CD4-positive, alpha-beta T cell treated with Interferon alpha-2 for 1 hour (primary cell): ENCODE results near the gene KDM5C.
A peak's percentile ranks its signal among the peaks of the same experiment; 100 is the strongest.

Source experiments
- DNase-seq, 2 donors: peaks; one replicate each; pipeline ENCODE4 v3.0.0-alpha.2; 2020 to 2022

KDM5C gene

DNA sequence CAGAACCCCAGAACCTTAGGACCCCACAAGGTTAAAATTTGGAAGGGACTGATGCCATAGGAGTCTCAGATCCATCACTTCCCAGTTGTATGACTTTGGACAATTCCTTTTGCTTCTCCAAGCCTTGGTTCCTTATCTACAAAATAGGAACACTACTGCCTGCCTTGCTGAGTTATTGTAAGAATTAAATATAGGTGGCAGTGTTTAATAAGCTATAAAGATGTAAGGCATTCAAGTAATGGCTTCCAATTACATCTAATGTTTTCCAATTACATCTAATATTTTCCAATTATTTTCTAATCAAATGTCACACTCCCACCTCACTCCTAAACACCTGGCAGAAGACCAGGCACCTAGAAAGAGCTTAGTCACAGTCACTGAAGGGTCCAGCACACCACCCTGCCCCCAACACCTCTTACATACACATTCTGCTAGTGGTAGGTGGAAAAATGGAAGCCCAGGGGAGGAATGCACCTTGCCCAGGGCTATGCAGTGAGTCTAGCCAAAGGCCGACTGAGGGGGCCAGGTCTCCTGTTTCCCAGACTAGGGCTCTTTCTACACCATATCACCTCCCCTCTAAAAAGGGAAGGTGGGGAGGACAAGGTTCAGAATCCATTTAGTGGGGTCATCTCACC, 24.5 kb upstream of the KDM5C start:
- DNase-seq: no peak

DNA sequence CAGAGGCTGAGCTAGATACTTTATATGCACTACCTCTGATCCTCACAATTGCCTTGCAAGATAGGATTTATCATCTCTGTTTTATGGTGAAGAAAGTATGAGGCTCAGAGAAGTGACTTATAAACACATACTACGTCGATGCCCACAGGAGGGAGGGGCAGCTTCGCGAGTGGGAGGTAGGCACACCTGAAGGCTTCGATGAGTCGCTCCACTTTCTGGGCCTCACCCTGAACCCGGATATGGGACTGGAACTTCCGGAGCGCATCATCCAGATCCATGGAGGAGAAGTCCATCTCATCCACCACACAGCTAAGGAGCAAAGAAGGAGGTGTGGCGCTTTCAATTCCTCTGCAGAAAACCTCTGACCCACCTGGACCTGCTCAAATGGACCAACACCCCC, 22.9 kb upstream of the KDM5C start:
- no peak for DNase-seq

DNA sequence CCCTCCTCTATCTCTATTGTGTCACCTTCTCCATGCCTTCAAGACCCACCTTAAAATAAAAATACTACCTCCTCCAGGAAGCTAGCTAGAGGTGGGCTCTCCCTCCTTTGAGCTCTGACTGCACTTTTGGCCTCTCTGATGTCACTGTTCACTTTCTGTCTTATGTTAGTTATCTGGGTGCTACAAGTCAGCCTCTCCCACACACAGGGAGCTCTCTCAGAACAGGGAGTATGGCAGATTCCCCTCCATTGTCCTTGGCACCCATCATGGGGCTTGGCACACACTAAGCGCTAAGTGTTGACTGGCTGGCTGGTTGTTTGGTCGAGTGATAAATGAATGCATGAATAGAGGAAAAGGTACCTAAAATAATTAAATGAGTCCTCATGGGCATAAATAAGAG, 21.2 kb upstream of the KDM5C start:
- no peak for DNase-seq

DNA sequence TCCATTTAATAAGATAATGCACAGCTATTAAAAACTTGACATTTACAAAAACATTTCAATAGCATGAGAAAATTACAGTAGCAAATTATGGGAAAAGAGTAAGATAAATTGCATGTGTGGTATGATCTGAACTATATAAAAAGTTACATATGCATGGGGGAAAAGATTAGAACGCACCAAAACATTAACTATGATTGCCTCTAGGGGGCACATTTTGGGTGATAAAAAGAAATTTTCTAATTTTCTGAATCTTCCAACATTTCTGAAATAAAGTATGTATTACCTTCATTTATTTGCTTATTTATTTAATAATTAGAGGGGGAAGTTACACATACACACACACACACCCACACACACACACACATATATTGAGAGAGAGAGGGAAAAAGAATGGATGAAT, 19.6 kb upstream of the KDM5C start:
- DNase-seq: no peak

DNA sequence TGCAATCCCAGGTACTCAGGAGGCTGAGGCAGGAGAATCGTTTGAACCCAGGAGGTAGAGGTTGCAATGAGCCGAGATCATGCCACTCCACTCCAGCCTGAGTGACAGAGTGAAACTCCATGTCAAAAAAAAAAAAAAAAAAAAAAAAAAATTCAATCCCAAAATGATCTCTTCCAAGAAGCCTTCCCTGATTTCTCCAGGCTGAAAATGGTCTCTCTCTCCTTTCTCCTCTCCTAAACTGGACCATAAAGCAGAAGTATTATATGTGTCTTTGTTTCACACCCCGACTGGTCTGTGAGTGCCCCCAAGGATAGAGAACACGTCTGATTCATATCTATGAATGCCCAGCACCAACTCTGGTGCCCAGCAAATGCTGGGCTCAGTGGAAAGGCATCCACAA, 17.3 kb upstream of the KDM5C start:
- no peak for DNase-seq

DNA sequence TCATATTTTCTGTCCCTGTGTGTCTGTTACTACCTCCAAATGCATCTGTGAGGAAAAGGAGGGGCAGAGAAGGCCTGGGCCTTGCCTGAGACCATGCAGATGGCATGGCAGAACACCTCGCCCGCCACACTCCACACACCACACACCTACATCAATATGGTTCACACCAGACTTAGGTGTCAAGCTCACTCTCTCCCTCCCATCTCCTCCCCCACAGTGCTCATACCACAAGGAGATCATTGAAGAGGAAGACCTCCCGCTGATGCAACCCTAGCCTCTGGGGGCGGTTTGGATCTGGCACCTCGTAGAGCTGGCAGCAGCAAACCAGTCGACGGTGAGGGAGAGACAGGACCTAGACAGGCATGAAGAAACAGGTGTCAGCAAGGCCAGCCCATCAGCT, 16.6 kb upstream of the KDM5C start:
- no peak for DNase-seq

DNA sequence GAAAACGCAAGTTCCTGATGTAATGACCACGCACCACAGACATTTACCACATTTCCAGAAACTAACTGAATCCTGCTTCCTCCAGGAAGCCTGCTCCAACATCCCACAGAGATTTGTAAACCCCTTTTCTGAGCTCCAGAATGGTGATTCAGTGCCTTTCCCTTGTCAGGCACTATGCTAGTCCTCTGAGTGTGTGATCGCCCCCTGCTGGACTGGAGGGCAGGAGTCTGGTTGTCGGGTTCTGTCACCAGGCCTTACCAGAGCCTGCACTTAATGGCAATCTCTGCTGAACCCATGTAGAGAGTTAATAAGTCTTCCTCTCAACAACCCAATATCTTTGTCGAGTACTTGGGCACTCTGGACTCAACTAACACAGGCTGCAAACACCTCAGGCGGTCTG, 14.5 kb upstream of the KDM5C start:
- DNase-seq: peak in 1 of 2 donors; percentile 12

DNA sequence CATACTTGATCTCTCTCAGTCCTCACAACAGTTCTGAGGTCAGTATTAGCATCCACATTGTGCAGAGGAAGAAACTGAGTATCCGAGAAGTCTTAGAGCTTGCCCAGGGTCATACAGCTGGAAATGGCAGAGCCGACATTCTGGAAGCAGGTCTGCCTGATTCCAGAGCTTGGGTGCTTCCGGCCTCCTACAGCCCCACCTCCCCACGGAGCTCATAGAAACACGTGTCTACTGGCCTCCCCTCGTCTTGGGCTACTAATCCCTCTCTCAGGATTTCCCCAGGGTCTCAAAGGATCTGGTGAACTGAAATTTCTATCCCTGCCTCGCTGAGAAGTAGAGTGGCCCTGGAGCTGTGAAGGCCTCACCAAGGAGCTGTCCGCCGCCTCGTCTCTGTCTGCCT, 12.0 kb upstream of the KDM5C start:
- no peak for DNase-seq

DNA sequence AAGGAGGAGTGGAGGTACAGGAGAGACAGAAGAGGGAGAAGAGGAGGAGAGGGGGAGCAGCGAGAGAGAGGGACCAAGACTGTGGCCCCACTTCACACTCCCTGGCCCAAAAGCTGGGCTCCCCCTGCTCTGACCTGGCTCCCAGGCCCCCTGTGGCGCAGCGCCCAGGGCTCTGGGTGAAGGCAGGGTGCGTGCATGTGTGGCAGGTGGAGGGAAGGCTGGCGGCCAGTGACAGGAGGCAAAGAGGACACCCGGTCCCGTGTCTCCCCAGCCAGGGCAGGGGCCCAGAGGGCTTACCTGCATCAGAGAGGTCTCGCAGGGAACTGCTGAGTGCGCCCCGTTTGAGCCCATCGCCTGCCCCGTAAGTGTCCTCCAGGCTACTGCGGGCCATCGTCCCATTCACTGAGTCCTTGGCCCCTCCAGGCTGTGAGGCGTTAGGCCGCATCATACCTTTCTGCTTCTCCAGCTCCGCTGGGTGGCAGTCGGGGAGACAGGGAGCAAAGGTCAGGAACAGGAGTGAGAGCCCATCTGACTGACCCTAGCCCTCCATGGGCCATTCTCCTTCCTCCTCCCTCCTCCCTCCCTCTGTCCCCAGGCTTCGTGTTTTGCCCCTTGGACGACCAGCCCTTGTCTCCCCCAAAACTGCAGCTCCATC, 11.1 kb upstream of the KDM5C start:
- DNase-seq: no peak

DNA sequence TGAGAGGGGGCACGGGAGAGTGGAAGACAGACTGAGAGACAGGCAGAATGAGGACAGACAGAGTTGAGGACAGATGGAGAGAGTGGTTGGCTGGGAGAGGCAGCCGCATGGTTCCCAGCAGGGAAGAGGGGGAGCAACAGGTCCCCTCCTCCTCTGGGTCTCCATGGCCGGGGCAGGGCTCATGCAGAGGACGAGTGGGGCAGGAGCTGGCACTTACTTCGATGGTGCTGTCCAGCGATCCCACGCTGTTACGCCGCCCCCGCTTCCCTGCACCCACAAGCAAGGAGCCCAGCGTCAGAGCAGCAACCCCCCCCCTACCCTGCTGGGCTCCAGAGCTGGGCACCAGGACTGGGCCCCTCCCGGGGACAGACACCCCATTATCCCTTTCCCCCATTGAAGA, 10.6 kb upstream of the KDM5C start:
- no peak for DNase-seq

DNA sequence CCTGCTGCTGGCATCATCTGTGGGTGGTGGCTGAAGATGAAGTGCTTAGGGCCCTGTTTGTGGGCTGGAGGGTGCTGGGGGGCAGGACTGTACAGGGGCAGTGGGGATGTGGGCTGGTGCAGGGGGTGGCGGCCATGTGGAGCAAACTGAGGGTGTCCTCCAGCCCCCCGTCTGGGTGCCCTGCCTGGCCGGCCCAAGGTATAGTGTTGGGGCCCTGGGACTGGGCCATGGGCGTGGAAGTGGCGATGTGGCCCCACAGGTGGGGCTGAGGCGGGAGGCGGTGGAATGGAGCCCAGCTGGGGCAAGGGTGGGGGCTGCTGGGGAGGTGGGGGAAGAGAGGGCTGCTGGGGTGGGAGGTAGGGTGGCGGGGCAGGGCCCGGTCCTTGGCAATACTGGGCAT, 9.5 kb upstream of the KDM5C start:
- no peak for DNase-seq

DNA sequence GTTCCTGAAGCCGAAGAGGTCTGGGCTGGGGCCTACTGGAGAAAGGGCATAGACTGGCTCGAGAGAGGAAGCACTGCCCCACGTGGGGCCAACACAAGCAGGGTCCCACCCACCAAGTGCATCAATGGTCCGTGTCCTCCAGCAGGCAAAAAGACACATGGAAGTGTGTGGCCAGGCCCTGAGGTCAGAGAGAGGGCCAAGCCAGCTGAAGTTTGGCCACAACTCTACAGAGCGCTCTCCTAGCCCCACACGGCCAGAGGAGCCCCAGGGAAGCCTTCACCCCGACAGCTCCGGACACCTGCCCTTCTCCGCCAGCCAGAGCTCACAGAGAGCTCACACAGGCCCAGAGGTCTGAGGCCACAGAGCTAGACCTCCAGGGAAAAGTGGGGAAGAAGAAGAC, 8.5 kb upstream of the KDM5C start:
- DNase-seq: no peak

DNA sequence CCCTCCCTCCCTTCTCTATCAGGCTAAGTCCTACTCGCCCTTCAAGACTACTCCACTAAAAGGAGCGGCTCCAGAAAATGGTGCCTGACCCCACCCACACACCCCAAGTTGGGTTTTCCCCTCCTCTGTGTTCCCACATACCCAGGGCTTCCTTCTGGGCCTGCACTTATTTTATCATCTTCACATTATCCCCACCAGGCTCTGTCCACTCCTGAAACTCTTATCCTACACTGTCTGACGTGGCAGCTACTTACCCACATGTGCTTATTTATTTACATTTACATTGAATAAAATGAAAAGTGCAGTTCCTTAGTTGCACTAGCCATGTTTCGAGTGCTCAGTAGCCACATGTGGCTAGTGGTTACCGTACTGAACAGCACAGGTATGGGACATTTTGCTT, 5.1 kb upstream of the KDM5C start:
- DNase-seq: no peak

DNA sequence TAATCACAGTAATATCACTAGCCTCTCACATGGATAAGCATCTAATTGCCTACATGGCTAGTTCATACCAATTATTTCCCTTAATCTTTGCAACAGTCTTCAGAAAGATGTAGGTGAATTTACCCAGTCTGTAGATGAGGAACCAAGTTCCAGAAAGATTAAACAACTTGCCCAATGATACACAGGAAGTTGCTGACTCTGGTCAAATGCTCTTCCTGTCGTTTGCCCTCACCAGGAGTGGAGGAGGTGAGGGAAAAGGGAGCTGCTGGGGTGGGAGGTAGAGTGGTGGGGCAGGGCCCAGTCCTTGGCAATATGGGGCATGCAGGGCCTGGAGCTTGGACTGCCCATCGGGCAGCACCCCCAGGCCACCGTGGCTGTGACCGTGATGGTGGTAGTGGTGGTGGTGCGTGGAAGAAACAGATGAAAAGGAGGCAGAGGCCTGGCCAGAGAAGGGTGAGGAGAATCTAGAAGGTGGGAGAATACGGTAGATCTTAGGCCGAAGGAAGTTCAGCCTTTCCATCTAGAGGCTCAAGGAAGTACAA, 2.3 kb upstream of the KDM5C start:
- DNase-seq: no peak

DNA sequence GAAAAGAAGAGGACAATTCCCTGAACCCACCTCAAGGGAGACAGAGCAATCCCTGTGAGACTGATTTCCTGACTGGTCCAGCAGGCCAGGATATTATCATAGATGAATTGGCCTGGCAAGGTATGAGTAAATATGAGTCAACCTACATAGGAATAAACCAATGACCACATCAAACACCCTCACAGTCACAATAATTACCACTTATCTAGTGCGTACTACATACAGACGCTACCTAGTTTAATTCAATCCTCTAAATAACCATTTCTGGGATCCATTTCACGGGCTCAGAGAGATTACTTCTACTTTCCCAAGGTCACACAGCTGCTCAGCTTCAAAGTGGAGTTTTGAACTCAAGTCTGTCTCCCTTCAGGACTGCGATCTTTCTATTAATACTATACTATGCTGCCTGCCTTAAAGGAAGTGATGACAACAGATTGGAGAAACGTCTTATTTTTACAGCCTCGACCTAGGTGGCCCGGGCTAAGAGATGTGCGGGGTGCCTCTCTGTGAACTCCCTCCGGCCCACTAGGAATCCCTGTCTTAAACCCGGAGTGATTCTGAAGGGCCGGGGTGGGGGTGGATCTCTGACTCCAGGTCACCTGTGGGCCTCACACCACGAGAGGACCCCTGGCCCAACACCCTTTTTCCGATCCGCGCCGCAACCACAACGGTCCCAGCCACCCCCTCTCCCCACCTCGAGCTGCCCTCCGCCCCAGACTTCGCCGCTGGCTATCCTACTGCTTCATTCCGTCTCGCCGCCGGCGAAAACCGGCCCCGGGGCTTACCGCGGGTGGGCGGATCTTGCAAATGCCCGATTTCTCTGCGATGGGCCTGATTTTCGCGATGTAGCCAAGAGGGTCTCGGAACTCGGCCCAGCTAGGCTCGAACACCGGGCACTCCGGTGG, 800 bp downstream of the KDM5C start:
- DNase-seq: peak; percentile 10 to 42

DNA sequence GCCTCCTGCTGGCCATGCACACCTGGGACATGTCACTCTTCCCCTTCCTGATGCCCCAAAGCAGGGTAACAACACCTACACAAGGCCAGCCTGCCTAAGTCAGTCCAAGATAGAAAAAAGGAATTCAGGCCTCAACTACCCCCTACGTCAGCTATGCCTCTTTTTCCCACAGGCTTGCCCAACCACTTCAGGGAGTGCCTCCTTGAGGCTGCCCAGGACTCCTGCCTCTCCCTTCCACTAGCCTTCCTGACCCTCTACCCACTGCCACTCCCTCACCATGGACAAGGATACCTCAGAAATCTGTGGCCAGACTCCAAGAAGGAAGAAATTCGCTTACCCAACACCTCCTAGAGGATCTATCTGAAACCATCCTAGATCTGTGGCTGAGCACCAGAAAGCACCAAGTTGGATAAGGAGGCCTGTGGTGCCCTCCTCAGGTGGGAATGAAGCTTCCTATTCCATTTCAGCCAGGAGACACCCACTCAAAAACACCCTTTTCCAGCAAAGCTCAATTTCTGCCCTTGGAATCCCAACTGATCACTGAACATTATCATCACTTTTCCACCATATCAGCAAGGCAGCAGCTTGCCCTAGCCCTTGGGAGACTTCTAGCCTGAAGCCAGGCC, 1.8 kb downstream of the KDM5C start:
- no peak for DNase-seq

DNA sequence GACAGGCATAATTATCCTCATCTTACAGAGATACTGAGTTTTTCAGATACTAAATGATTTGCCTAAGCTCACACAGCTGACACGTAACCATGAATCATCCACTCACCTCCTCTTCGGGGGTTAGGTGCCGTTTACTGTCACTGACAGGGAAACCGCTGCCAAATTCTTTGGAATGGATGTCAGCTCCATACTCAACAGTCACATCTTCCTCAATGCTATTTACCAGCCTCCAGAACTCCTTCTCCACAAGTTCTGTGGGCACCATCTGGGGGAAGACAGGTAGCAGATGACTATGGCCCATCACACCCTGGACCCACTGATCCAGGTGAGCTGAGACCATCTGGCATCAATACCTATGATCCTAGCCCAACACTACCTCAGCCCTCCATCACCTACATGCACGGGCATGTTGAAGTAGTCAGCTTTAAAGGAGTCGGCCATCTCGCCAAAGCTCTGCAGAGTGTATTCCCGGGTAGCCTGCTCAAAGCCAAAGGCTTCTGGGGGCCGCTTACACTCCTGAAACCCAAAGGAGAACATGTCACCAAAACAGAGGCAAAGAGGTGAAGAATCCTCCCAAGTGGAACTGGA, 13.5 kb downstream of the KDM5C start:
- no peak for DNase-seq

DNA sequence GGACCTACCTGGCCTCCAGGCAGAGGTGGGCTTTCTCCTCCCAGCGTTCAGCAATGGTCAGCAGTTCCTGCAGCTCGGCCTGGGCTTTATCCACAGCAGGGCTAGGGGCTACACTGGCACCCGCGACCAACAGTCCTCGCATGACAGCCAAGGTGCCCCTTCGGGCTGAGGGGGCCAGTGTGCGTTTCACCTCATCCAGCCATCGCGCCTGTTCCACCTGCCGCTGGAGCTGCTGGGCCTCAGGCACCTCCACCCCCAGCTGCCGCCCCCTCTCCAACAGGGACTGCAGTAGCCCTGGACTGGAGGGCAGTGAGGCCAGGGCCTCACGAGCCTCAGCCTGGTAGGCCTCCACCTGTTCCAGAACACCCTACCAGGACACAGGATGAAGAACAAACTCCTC, 28.3 kb downstream of the KDM5C start:
- no peak for DNase-seq

DNA sequence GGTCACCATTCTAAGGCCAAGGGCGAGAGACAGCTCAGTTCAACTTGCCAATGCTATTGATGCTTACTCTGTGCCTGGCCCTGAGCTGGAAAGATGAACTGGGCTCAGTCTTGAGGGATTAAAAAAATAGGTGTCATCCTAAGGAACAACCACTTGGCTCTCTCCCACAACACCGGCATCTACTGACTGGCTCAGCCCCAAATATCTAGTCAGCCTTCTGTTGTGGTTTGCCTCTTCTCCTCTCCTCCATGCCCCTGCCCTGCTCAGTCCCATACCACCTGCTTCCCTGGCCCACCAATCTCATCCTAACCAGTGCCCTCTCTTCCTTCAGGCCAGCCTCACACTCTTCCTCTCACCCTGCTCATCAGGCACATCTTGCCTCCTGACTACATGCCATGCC, 29.6 kb downstream of the KDM5C start:
- no peak for DNase-seq

DNA sequence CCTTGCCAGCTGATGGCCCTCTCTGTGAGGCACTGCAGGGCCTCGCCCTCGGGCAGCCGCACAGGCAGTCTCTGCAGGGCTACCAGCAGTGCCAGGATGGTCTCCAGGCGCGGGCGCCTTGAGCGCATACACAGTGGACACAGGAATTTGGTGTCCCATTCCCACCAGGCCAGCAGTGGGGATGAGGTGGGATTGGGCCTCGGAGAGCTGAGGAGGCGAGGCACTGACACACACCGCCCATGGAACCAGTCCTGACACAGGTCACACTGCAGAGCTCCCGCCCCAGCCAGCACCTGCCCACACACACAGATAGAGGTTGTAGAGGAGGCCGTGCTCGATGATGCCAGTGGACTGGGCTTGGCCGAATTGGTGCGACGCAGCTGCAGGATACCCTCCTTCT, 30.7 kb downstream of the KDM5C start:
- no peak for DNase-seq

DNA sequence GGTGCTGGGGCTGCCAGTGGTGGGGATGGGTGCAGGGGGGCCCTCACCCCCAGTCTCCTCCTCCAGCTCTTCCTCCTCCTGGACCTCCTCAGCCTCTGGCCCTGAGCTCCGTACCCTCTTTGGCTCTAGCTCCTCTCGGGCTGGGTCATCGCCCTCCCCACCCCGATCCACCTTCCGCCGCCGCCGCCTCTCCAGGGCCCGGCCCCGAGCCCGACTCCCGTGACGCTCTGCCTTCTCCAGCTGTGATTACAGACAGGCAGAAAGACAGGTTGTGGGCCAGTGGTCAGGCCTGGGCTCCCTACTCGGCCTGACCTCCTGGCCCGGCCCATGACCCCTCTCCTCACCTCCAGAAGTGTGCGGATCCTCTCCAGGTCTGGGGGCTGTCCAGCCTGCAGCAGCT, 31.9 kb downstream of the KDM5C start:
- no peak for DNase-seq

DNA sequence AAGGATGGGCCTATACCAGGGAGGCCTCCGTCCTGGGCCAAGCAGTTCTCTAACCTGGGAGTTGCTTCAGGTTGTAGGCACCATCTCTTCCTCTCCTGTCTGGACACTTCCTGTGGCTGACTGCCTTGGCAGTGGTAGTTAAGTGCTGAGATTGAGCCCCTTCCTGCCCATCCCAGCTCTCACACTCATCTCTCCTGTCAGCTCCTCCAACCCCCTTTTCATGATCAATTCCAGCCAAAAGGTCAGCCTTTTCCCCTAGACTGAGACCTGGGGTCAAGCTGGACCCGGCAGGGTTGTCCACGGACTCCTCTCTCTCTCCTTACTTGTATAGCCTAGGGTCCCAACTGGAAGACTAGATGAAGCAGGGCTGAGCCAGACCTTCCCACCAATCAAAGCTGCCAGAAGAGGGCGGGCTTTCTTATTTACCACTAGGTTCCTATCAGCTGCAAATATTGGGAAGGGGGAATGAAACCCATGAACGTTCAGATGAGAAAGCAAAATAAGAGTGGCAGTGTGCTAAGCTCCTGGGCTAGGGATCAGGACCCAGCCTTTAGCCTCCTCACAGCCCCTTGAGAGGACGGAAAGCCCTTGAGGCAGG, 34.5 kb downstream of the KDM5C start:
- DNase-seq: no peak

DNA sequence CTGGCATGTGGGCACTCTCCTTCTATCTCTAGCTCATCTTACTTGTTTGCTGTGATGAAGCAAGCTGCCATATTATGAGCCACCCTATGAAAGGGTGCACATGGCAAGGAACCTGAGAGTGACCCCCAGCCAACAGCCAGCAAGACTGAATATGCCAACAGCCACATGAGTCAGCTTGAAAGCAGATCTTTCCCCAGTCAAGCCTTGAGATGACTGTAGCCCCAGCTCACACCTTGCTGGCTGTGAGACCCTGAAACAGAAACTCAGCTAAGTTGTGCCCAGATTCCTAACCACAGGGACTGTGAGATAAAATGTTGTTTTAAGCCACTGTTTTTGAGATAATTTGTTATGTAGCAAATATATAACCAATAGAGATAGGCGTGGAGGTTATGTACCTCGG, 36.2 kb downstream of the KDM5C start:
- DNase-seq: no peak
